ENCODE data around the gene USP46. TPM values are rescaled to one million over a fixed set of nuclear protein-coding genes. Genes with fewer than 3 reads are reported as not detected.

Gene USP46
- total RNA-seq, 2 donors from 2014 or later: 9.2 to 26.3 TPM

DNA sequence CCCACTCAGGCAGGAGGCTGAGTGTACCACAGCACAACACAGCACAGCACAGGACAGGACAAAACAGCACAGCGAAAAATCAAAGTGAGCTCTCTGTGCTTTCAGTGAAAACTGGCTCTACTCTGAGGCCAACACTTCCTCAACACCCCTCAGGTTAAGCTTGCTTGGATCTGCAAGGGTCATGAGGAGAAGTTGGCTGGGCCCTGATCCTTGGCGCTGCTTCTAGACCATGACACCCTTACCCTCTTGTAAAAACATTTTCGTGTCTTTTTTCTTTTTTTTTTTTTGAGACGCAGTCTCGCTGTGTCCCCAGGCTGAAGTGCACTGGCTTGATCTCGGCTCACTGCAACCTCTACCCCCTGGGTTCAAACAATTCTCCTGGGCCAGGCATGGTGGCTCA lies 25.3 kb downstream of the USP46 start:
- no peak overlapping the region for H3K27ac ChIP-seq
- intact Hi-C loops (cut with DNase I): no loop called here
- H3K4me3 ChIP-seq: no peak overlapping the region
- H3K27me3 ChIP-seq (replicated peaks; ENCODE audit: insufficient read depth): no peaks in the 10 kb centered on the region
- H3K4me1 ChIP-seq (replicated peaks): no peaks in the 10 kb centered on the region
- no peaks in the 10 kb centered on the region for H3K36me3 ChIP-seq
- TF ChIP-seq POLR2A (IDR thresholded peaks at IDR 0.05) (no peak), POLR2AphosphoS5 (IDR thresholded peaks at IDR 0.05) (no peak)
- TF ChIP-seq, protein P1, sequence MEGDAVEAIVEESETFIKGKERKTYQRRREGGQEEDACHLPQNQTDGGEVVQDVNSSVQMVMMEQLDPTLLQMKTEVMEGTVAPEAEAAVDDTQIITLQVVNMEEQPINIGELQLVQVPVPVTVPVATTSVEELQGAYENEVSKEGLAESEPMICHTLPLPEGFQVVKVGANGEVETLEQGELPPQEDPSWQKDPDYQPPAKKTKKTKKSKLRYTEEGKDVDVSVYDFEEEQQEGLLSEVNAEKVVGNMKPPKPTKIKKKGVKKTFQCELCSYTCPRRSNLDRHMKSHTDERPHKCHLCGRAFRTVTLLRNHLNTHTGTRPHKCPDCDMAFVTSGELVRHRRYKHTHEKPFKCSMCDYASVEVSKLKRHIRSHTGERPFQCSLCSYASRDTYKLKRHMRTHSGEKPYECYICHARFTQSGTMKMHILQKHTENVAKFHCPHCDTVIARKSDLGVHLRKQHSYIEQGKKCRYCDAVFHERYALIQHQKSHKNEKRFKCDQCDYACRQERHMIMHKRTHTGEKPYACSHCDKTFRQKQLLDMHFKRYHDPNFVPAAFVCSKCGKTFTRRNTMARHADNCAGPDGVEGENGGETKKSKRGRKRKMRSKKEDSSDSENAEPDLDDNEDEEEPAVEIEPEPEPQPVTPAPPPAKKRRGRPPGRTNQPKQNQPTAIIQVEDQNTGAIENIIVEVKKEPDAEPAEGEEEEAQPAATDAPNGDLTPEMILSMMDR (IDR thresholded peaks at IDR 0.05): no peak
- H3K9me3 ChIP-seq: no peaks in the 10 kb centered on the region
- WGBS: 86% methylated on average over 6 of the region's 6 CpGs
- DNase-seq (ENCODE audit: low spot score): no peak

DNA sequence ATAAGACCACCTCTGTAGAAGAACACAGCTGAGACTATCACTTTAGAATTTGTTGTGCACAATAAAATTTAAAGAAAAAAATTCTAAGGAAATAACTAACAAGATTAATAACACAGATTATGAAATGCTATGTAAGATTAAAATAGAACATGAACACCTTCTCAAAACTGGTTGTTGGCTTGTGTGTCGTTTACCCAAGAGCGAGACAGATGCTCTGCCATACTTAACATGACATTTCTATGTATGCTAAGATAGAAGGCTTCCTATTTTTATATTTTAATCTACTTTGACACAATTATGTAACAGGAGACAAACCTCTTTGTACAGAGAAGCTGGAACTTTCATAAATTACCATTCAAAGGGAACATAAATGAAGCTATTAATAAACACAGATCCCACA lies 30.1 kb downstream of the USP46 start:
- WGBS: 95% methylated on average over 2 of the region's 2 CpGs

DNA sequence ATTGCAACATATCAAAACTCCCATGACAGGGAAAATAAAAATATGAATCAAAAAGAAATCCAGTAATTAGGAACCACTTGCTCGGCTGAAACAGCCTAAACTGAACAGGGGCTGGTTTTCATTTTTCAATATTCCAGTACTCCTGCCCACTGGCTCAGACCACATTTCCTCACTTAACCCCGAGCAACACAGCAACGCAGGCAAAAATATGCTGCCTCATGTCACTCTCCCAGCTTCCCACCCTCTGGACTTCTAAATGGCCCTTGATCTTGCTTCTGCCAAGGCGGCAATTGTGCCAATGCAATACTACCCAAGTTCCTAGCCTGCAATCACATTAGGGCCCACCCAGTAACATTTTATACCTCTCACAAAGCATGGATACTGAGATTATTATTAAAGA lies 30.6 kb downstream of the USP46 start:
- TF ChIP-seq POLR2AphosphoS5 (IDR thresholded peaks at IDR 0.05) (no peak), POLR2A (IDR thresholded peaks at IDR 0.05) (no peak)
- TF ChIP-seq, protein P1 (IDR thresholded peaks at IDR 0.05): no peak

More for the DNA sequence above, 30.1 kb downstream of the USP46 start:
- Histone ChIP-seq H3K9me3 (no peaks in the 10 kb centered on the region), H3K27me3 (replicated peaks; ENCODE audit: insufficient read depth) (no peaks in the 10 kb centered on the region), H3K4me1 (replicated peaks) (no peaks in the 10 kb centered on the region), H3K27ac (no peak overlapping the region), H3K4me3 (no peak overlapping the region), H3K36me3 (no peaks in the 10 kb centered on the region)
- DNase-seq (ENCODE audit: low spot score): no peak
- intact Hi-C loops (cut with DNase I): no loop called here
- TF ChIP-seq POLR2AphosphoS5 (IDR thresholded peaks at IDR 0.05) (no peak), POLR2A (IDR thresholded peaks at IDR 0.05) (no peak)
- TF ChIP-seq, protein P1 (IDR thresholded peaks at IDR 0.05): no peak

DNA sequence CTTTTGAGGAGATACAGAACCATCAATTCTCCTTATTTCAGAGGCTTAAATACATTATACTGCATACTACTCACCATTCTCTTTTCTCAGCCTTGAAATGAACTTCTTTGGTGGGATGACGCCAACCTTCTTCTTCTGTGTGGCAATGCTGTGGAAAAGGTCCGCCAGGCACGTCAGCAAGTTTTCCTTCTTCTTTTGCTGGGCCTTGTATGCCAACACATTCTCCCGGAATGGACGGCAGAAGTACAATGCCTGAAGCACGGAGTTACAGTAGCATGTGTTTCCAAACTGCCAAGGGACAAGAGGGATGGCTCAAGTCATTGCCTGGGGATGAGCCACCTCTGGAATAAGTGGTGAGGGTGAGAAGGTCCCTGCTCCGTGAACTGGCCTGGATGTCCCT lies 31.2 kb downstream of the USP46 start:
- Histone ChIP-seq H3K4me1 (replicated peaks) (no peaks in the 10 kb centered on the region), H3K27ac (no peak overlapping the region), H3K36me3 (no peaks in the 10 kb centered on the region), H3K4me3 (no peak overlapping the region), H3K9me3 (no peaks in the 10 kb centered on the region), H3K27me3 (replicated peaks; ENCODE audit: insufficient read depth) (no peaks in the 10 kb centered on the region)
- DNase-seq (ENCODE audit: low spot score): no peak
- 94% methylated on average over 7 of the region's 7 CpGs for WGBS
- intact Hi-C loops (cut with DNase I): no loop called here
- TF ChIP-seq POLR2AphosphoS5 (IDR thresholded peaks at IDR 0.05): no peak
- TF ChIP-seq POLR2A (IDR thresholded peaks at IDR 0.05): no peak
- TF ChIP-seq, protein P1 (IDR thresholded peaks at IDR 0.05): no peak

More for the DNA sequence above, 30.6 kb downstream of the USP46 start:
- Histone ChIP-seq H3K27me3 (replicated peaks; ENCODE audit: insufficient read depth) (no peaks in the 10 kb centered on the region), H3K4me1 (replicated peaks) (no peaks in the 10 kb centered on the region), H3K36me3 (no peaks in the 10 kb centered on the region), H3K4me3 (no peak overlapping the region), H3K27ac (no peak overlapping the region), H3K9me3 (no peaks in the 10 kb centered on the region)
- no peak for DNase-seq (ENCODE audit: low spot score)
- WGBS: 88% methylated on average over 4 of the region's 4 CpGs
- intact Hi-C loops (cut with DNase I): no loop called here

DNA sequence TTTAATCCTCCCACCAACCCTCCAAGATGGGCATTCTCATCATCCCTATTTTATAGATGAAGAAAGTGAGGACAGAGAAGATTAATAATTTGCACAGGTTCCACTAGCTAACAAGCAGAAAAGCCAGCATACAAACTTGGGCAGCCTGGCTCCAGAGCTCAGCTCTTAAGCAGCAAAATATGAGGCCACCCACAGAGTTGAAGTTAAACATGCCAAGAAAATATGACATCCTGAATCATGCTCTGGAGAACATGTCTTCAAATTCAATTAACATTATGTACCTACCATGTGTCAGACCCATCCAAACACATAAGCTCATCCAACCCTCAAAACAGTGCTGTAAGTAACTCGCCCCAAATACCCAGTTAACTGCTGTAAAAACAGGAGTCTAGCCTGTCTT lies 33.9 kb downstream of the USP46 start:
- DNase-seq (ENCODE audit: low spot score): no peak
- 78% methylated on average over 1 of the region's 1 CpG for WGBS
- intact Hi-C loops (cut with DNase I): no loop called here
- Histone ChIP-seq H3K27ac (no peak overlapping the region), H3K4me3 (no peak overlapping the region), H3K36me3 (no peaks in the 10 kb centered on the region), H3K4me1 (replicated peaks) (no peaks in the 10 kb centered on the region), H3K9me3 (no peaks in the 10 kb centered on the region), H3K27me3 (replicated peaks; ENCODE audit: insufficient read depth) (no peaks in the 10 kb centered on the region)
- no peak for TF ChIP-seq POLR2A (IDR thresholded peaks at IDR 0.05)
- TF ChIP-seq POLR2AphosphoS5 (IDR thresholded peaks at IDR 0.05): no peak
- TF ChIP-seq, protein P1 (IDR thresholded peaks at IDR 0.05): no peak
